GM18868 (cell line): ENCODE results near the gene CROCC.

Source experiments
- ATAC-seq: cut with Tn5 transposase; IDR thresholded peaks from one replicate; pipeline ENCODE4 v1.9.1; 2021; ENCODE audit warnings: mild to moderate bottlenecking, moderate library complexity; ENCODE audit not compliant: unreplicated experiment

CROCC gene

GRCh38 chr1:16966282-16966681 is 44.6 kb downstream of the CROCC start:
- ATAC-seq = no peak

DNA sequence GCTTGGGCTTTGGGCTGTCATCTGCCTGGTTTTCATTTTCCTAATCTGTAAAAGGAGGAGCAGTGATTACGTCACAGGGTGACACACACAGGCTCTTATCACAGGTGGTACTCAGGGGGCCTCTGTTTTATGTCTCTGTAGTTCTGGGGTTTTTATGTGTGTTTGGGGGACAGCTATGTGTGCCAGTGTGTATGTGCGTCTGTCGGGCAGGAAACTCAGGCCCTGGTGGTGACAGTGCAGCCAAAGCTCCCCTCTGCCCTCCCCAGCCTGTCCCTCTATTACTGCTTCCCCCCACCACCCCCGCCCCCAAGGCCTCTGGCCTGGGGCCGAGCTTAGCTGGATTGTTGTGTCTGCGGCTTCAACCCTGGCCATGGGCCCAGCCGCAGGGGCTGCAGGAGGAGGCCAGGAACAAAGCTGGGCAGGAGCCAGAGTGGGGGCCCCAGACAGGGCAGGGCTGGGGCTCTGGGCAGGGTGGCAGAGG is 45.4 kb downstream of the CROCC start:
- ATAC-seq = no peak

- no peak for ATAC-seq
Observed at GRCh38 chr1:16967962-16968361, 46.2 kb downstream of the CROCC start.

GRCh38 chr1:16968372-16968771 is 46.6 kb downstream of the CROCC start:
- ATAC-seq = no peak

- ATAC-seq = no peak
Observed at GRCh38 chr1:16969057-16969611, 47.4 kb downstream of the CROCC start.

- ATAC-seq = no peak
Observed at GRCh38 chr1:16969651-16970050, 47.9 kb downstream of the CROCC start.

DNA sequence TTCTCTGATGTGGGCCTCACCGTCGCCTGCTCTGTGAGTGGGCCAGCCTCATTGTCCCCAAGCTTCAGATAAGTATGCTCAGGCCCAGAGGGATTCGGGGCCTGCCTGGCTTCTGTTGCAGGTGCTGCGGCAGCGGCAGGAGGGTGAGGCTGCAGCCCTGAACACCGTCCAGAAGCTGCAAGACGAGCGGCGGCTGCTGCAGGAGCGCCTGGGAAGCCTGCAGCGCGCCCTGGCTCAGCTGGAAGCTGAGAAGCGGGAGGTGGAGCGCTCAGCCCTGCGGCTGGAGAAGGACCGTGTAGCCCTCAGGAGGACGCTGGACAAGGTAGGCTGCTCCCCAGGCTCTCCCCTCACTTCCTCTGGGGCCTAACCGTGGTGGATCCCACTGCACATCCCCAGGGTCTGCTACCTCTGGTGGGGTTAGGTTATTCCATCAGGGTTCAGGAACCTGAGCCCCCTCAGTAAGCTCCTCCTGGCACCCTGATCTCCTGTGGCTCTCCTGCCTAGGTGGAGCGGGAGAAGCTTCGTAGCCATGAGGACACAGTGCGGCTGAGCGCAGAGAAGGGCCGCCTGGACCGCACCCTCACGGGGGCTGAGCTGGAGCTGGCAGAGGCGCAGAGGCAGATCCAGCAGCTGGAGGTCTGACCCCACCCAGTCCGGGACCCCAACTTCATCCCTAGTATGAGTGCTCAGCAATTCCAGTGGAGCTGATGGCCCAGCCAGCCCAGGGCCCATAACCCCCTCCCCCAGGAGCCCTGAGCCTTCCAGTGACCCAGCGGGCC is 48.6 kb downstream of the CROCC start:
- ATAC-seq = no peak

DNA sequence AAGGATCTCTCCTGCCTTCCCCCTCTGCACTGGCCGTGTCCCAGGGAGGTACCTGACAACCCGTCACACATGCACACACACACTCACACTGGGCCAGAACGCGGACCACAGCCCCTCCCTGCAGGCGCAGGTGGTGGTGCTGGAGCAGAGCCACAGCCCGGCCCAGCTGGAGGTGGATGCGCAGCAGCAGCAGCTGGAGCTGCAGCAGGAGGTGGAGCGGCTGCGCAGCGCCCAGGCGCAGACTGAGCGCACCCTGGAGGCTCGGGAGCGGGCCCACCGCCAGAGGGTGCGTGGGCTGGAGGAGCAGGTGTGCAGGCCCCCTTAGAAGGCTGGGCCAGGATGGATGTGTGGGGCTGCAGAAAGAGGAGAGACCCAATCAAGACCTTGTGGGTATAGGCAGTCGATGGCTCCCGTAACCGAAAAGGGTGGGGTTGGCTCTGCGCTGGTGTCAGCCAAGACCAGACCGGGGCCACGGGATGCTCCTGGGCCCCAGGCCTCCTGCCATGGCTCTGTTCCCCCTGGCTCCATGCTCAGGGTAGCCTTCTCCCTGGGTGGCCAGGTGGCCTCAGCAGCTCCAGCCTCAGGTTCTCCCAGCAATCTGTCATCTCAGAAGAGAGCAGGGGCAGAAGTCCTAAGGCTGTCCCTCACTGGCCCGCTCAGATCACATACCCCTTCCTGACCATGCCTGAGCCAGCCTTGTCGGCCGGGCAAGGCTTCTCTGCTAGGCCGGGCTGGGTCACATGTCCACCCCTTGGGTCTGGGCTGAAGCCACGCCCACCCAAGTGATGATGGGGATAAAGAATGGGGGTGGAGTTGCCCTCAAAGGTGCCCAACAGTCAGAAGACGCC is 49.8 kb downstream of the CROCC start:
- ATAC-seq = no peak

DNA sequence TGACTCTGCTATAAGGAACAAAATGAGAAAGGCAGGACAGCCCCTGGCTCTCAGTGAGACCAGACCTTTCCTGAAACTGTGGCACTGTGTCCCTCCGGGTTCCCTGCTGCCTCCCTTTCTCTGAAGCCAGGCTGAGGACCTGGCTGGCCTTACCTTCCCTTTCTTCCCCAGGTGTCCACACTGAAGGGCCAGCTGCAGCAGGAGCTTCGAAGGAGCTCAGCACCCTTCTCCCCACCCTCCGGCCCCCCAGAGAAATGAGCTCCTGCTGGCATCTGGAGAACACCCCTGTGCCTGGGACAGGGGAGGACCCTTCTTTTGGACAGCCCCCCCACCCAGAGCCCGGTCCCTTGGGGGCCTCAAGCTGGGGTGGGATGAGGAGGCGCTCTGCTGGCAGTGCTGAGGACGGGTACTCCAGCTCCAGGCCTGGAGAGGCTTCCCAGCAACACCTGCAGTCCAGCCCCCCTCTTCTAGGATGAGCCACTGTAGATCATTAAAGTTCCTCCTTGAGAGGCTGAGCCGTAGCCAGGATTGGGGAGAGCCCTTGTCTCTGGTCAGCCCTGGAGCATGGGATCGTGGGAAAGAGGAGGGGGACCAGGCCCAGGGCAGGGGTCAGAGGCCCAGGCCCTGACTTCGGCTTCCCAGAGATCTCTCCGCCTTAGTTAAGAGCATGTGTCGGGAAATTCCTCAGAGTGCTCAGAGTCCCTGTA is 50.6 kb downstream of the CROCC start:
- no peak for ATAC-seq

- ATAC-seq = no peak
Observed at GRCh38 chr1:16973215-16973614, 51.5 kb downstream of the CROCC start.

DNA sequence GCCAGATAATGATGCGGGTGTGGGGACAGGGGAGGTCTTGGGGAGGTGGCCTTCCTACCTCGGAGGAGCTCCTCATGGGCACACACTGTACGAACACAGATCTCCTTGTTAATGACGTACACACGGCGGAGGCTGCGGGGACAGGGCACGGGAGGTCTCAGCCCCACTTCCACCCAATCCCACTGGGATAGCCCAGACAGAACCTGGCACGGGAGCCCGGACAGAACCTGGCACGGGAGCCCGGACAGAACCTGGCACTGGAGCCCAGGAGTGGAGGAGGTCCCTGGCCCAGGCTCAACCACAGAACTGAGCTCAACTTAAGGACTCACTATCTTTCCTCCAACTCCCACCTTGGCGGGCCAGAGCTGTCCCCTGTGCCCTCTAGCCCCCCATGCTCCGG is 53.5 kb downstream of the CROCC start:
- no peak for ATAC-seq

- no peak for ATAC-seq
Observed at GRCh38 chr1:16975838-16976237, 54.1 kb downstream of the CROCC start.

- ATAC-seq = no peak
Observed at GRCh38 chr1:16976966-16977365, 55.2 kb downstream of the CROCC start.

DNA sequence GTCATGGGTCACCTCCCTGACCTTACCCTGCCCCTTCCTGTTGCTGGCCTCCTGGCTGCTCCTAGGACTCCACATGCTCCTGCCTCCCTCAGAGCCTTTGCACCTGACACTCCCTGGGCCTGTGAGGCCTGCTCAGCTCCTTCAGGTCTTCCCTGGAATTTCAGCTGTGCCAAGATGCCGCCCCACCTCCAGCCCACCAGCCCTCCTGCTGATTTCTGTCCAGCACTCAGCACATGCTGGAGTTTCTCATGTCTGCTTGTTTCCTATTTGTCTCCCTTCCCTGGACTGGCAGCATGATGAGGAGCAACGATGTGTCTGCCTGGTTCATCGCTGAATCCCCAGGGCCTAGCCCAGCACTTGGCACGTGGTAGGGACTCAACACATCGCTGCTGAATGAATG is 55.6 kb downstream of the CROCC start:
- ATAC-seq = no peak

DNA sequence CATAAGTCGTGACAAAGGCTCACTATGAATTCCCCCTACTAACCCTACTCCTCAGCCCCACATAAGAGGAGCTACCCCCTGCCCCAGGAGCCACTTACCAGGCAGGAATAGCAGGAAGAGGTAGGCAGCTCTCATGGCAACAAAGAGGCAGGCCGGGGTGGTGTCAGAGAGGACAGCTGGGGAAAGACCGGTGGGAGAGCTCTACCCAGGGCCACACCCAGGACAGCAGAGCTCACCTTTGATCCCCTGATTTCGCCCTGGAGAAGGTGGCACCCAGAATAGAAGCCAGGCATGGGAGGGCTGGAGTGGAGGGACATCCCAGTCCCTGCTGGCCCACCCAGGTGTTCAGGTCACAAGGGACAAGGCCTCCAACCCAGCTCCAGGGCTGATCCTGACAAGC is 56.4 kb downstream of the CROCC start:
- ATAC-seq = no peak

DNA sequence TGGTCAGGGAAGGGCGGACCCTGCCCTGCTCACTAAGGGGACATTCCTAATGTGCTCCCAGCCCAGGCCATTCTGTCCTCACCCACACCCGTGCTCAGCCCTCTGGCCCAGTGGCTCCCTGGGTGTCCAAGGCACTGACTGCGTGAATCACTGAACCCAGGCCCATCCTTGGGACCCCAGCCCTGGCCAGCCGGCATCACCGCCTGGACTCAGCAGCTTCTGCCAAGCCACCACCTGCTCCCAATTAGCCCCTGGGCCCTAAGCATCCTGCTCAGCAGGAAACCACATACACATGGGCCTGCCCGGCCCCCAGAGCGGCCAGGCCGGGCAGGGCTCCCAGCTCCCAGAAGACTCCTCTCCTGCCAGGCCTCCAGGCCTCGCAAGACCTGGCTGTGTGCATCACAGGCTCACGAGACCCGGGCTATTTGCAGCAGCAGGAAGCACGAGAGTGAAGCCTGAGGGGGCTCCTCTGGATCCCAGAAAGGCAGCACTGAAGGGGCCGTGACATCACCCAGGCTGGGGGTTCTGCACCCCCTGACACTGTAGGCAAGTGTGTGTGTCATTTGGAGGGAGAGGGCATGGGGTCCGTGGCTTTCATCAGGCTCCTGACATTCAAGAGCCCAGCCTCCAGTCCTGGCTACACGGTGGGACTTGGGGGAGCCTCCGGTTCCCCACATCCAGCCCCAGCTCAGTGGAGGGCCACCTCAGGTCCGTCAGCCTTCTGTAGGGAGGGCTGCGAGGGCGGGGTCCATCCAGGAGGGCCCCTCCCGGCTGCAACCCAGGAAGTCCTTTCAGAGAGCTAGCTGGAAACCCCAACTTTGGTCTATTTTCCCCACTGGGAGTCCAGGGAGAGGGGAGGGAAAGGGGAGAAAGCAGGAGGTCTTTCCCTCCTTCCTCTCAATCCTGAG is 57.1 kb downstream of the CROCC start:
- no peak for ATAC-seq

DNA sequence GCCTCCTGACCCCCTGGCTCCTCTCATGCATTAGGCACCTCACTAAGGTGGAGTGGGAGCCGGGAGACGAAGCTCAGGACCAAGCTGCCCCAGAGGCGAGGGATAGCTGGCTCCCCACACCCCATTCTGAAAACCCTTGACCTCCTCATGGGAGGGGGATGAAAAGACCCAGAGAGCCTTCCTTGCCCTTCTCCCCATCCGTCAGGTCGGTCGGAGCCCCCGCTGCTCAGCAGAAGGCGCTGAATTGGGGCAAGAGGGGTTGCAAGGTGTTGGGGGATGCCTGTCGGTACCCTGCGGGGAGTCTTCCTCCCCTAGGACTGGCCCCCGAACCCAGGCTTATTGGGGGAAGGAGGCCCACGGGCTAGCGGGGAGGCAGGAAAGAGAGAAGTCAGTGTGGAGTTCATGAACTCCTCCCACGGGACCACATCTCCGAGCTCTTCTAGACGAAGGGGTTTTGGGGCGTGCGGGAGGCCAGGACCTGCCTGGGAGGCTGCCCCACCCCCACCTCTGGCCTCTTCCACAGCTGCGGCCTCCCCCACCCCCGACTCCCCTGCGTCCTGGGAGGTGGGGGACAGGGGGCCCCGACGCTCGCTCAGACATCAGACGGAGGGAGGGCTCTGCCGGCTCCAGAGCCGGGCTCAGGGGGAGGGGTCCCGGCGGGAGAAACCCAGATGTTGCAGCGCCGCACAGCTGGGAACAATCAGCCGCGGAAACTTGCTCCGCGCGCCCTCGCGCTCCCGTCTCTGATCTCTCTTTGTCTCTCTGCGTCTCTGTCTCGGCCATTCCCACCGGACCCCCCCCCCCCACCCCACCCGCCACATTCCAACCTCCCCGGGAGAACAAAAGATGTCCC is 58.0 kb downstream of the CROCC start:
- no peak for ATAC-seq

GRCh38 chr1:16980473-16981268 is 58.9 kb downstream of the CROCC start, which contains the start of gene MFAP2:
MFAP2 (minus strand) TSS chr1:16980620; CDS start chr1:16978273, 2,347 bp downstream.
- no peak for ATAC-seq
